T-helper 1 cell treated with Interleukin-12 subunit alpha and Interleukin-12 subunit beta and Interleukin-4 antibody, amounts not matched to agents 30 ng/mL and 1 ng/mL, for 36 hours (primary cell): ENCODE measurements around the gene PTPRN2. TPM values are rescaled to one million over a fixed set of nuclear protein-coding genes. Genes with fewer than 3 reads are reported as not detected.
"Not testable (repeated sequence)": the region's sequence is repeated elsewhere in the genome, so short reads cannot be mapped to it uniquely, and the experiment has no call there.

Source experiments
- intact Hi-C: fragments of 100-400 bp; cut with micrococcal nuclease; formaldehyde crosslinking; loops from one replicate; pipeline ENCODE4 v1.15.1; 2024
- total RNA-seq: library from RNA; stranded (reverse); gene quantifications from 2 replicates; pipeline ENCODE4 v1.2.3, GENCODE V29; 2022

PTPRN2 gene
- total RNA-seq, 1 donor from 2014 or later, result 2.9 TPM

DNA sequence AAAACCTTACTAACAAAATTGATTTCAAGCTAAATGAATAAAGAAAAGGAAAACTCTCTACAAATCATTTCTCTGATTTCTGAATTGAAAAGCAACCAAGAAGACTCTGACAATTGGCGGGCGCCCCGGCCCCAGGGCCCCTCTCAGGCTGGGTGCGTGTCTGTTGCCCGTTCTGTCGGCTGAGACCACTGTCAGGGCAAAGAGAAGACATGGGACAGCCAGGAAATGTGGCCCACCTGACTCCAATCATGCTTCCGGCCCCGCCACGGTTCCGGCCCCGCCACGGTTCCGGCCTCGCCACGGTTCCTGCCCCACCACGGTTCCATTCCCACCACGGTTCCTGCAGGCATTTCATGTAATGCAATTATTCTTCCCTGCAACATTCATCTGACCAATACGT, 115.9 kb downstream of the PTPRN2 start:
- intact Hi-C loops, result no loop called here

DNA sequence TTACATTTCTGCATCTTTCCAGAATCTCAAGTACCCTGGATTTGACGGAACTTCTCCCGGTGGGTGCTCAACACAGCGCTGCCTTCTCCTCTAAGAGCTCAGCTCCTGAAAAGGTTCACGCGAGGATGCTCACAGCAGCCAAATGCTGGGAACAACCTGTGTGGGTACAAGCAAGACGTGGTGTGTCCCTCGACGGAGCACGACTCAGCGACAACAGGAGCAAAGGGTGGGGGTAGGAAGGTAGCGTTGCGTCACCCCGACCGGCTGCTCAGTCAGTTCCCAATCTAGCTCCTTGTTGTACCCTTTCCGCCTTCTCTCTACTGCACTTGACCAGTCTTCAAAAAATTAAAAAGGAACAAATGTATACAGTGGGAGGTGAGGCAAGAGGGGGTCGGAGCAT, 117.3 kb downstream of the PTPRN2 start:
- intact Hi-C loops, result no loop called here

DNA sequence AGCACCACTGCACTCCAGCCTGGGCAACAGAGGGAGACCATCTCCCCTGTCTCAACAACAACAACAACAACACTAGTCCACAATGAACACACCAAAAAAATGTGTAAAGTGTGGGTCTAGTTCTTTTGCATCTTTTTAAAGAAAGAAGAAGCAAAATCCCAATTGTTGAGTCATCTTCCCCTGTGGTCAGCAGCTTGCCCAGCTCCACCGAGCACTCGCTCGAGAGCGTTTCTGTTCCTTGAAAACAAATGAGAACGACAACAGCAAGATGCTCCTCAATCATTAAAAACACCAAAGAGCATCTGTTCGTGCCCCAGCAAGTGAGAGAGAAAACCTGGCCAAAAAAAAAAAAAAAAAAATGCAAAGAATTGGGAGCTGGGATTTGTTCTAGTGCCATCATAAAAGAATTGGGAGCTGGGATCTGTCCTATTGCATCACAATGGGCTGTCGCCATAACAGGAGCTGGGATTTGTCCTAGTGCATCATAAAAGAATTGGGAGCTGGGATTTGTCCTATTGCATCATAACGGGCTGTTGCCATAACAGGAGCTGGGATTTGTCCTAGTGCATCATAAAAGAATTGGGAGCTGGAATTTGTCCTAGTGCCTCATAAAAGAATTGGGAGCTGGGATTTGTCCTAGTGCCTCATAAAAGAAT, 118.1 kb downstream of the PTPRN2 start:
- intact Hi-C loops, result no loop called here

DNA sequence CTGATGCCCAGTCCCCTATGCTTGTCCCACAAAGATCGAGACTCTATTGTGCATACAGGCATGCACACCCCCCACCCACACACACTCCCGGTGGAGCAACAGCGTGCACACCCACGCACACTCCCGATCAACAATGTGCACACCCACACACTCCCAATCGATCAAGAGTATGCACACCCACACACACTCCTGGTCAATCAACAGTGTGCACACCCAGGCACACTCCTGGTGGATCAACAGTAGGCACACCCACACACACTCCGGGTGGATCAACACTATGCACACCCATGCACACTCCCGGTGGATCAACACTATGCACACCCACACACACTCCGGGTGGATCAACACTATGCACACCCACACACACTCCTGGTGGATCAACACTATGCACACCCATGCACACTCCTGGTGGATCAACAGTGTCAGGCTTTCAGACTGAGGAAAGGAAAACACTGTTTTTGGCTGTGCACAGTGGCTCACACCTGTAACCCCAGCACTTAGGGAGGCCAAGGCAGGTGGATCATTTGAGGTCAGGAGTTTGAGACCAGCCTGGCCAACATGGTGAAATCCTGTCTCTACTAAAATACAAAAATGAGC, 118.8 kb downstream of the PTPRN2 start:
- intact Hi-C loops, result no loop called here

DNA sequence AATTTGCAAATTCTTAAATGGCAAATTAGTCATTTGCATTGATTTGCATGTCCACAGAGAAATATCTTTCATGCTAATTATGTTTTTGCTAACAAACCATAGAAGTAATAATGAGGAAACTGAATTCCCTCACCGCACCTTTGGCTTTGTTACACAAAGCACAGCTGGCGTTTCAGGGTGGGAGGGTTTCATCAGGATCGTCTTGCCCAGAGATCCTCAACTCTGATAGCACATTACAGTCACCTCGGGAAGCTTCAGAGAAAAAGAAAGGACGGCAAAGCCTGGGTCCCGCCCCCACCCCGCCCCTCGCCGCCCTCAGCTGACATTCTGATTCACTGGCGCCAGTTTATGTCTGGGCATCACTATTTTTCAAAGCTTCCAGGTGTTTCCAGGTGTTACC, 119.4 kb downstream of the PTPRN2 start:
- intact Hi-C loops, result no loop called here

DNA sequence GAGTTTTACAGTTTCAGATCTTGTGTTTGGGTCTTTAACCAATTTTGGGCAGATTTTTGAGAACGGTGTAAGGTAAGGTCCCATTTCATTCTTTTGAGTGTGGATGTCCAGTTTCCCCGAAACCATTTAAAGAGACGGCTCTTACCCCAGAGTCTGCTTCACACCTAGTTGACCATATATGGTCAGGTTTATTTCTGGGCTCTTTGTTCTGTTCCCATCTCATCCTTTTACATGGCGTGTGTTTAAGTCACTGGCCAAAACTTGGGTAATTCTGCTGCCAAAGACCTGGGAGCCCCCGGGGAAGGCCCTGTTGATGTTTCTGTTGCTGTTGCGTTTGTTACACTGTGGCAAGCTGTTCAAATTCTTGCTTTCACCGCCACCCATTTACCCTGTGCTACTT, 120.1 kb downstream of the PTPRN2 start:
- intact Hi-C loops, result no loop called here

DNA sequence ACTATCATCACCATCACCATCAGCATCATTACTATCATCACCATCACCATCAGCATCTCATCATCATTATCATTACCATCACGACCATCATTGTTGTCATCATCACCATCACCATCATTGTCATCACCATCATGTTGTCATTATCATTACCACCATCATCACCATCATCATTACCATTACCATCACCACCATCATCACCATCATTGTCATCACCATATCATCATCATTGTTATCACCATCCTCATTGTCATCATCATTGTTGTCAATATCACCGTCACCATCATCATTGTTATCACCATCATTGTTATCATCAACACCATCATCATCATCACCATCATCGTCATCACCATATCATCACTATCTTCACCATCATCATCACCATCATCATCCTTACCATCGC, 124.3 kb downstream of the PTPRN2 start:
- intact Hi-C loops, result no loop called here

DNA sequence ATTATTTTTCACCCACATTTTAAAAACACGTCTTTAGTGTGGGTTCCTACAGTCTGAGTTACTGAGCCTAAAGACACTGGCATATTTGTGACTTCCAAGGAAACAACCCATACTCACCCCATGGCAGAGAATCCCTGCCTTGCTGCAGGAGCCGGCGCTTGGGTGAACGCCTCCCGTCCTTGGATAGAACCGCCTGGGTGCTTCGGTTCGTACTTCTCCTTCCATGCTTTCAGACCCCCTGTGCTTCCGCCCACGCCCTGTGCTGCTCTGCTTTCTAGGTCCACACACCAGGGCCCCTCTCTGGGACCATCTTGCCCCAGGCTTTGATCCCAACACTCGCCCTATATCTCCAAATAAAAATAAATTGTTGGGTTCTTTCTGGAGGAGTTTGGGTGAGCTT, 125.8 kb downstream of the PTPRN2 start:
- intact Hi-C loops, result no loop called here

DNA sequence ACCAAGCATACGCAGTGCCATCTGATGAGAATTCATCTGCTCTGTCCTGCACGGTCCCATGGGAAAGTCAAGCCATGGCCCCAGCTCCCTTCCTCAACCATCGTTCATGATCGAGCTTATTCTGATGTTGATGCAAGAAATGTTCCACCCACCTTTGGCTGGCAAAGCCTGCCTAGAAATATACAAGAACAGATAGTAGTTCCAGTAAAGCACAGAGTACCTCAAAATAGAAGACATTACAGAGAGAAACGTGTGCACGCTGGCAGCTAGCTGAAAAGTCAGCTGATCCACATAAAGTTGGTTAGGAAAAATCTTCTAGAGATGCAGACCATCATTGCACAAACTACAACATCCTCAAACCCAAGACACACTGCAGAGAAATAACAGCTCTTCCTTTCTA, 127.0 kb downstream of the PTPRN2 start:
- intact Hi-C loops, result no loop called here

DNA sequence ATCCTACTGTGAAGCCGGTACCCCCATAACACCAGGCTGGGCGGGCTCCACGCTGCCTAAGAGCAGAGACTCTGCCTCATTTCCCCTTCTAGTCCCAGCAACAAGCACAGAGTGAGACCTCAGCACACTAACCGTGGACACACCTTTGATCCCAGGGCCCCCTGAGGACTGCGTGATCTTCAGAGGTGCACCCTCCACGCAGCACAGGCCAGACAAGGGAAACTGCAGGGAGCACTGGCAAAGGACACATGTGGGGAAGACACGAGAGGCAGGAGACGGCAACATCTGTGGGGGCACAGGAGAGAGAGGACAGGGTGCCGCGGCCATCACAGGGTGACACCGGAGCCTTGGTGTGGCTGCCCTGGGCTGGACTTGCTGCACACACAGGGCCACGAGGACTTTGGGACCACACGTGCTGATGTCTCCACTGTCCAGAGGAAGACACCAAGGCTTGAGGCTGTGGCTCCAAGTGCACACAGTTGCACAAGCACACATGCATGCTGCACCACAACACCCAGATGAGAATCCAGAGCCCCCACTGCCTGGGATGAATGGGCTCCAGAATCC, 128.8 kb downstream of the PTPRN2 start:
- intact Hi-C loops, result no loop called here

DNA sequence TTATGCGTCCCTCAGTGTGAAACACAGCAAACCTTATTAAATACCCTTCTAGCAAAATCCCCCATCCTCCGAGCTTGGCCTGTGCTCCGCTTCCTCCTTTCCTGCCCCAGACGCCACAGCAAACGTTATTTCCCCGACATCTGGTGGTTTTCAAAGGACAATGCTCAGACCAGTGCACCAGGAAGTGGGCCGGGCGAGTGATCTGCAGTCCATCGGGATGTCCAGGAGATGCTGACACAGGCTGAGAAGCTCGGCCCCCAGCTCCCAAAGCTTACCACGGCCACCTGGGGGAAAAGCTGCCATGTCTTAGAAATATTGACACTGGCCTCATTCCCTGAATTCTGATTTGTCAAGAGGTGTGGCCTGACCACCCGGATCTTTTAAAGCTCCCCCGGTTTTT, 129.5 kb downstream of the PTPRN2 start:
- intact Hi-C loops, result no loop called here

DNA sequence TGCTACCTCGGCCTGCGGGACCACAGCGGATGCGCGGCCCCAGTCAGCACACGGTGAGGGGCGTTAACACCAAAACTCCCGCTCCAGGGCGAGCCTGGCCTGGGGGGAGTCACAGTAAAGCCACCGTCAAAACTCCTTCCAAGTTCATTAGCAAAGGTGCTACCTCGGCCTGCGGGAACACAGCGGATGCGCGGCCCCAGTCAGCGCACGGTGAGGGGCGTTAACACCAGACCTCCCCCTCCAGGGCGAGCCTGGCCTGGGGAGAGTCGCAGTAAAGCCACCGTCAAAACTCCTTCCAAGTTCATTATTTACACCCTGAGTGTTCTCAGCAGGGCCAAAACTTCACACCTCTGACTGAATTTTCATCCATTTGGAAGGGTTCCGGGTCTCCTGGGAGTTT, 130.0 kb downstream of the PTPRN2 start:
- intact Hi-C loops, result not testable (repeated sequence)

DNA sequence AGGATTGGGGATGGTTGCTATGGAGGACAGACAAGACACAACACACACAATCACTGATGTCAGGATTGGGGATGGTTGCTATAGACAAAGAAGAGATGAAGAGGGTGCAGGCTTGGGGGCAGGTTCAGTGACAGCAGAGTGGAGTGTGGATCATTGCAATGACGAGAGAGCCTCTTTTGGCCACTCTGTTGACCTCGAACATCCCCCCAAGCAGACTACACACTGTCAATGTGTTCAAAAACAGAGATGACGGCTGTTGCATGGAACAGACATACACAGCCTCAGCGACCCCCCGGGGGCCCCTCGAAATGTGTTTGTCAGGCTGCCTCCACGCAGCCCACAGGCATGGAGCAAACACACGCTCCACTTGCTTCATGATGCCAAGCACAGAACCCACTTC, 133.0 kb downstream of the PTPRN2 start:
- intact Hi-C loops, result no loop called here

DNA sequence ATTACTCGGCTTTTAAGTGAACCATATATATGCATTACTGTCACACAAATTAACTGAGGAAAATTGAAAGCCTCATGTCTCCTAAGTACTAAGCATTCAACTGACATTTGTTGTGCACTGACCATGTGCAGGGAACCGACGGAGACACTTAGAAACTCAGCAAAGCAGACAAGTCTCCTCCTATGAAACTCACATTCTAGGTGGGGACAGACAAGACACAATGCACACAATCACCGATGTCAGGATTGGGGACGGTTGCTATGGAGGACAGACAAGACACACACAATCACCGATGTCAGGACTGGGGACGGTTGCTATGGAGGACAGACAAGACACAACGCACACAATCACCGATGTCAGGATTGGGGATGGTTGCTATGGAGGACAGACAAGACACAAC, 134.0 kb downstream of the PTPRN2 start:
- intact Hi-C loops, result no loop called here

DNA sequence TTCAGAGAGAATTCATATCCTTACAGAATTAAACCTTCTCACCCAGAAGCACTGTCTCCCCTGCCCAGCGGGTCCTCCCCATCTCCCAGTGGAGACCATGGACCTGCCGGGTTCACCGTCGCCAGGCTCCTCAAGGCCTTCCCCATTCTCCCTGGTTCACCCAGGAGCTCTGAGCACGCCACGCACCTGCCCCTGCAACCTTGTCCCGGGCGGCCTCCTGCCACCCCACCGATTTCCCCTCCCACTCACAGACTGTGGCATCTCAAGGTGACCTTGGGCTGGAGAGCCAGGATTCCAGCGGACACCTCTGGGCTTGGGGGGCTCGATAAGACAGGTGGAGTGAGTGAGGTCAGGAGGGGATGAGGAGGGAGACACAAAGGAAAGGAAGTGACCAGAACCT, 135.3 kb downstream of the PTPRN2 start:
- intact Hi-C loops, result no loop called here

DNA sequence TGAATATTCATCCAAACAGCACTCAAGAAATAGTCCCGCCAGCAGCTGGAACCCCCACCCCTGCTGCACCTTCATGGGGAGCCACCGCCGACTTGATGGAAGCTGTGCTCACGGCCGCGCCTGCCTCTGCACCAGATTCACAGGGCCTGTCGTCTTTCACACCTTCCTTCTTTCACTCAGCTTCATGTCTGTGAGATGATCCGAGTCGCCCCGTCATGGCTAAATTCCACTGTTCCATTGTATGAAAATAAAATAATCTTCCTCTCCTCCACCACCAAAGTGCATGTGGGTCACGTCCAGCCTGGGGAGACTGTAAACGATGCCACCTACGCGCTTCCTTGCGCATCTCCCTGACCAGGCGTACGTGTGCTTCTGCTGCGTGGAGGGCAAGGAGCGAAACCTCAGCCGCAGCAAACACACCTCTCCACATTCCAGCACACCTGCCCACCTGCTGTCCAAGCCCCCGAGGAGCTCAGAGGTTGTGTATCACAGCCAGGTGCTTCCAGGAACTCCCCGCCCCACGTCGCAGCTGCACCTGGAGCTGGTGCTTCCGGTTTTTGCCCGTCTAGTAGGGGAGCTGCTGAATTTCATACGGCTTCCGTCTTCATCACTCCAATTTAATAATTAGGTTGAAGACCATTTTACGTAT, 137.0 kb downstream of the PTPRN2 start:
- intact Hi-C loops, result no loop called here

DNA sequence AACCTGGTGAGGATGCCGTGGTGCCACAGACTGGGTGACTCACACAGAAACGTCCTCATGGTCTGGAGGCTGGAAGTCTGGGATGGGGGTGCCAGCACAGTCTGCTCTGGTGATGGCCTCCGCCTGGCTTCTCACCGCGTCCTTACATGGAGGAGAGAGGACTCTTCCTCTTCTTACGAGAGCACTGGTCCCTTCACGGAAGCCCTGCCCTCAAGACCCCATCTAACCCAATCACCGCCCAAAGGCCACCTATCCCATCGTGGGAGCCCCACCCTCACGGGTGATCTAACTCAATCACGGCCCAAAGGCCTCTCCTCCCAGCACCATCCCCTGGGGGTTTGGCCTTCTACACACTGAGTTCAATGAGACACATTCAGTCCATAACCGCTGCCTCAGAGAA, 137.7 kb downstream of the PTPRN2 start:
- intact Hi-C loops, result no loop called here

DNA sequence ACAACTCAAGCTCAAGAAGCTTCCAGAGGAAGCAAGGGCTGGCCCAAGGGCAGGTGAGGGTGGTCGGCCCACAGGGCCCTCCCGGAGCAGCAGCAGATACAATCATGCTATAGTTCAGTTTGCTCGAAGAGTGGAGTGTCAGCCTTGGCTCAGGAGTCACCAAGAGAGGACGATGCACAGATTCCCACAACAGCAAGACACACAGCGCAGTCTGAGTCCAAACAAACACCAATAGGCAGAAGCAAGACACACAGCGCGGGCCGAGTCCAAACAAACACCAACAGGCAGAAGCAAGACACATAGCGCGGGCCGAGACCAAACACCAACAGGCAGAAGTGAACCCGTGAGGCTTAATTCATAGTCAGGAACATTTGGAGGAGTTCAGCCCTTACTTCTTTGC, 138.4 kb downstream of the PTPRN2 start:
- intact Hi-C loops, result no loop called here

DNA sequence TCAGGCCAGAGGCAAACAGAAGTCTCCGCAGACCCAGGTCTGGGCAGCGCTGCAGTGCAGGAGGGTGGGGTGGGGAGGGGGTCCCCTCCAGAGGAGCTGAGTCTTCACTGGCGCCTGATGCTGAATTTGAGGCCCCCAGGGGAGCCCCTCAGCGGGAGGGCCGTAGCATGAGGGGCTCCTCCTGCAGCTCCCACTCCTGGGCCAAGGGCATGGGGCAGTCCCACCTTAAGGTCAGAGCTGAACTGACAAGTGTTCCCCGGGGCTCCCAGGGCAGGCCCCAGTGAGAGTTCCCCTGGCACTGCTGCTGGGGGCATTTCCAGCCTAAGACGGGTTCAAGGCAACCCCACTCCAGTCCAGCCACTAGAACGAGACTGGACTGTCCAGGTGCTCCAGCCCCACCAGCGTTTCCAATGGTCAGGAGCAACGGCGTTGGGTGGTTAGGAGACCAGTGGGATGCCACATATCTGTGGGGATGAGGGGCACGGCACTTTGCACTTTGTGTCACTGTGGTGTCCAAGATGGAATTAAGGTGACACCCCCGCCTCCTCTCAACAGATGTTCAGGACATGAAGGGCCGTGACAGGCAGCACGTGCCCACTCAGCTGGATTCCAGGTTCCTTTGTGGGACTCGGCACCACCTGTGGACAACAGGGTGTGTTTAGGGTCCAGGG, 139.1 kb downstream of the PTPRN2 start:
- intact Hi-C loops, result no loop called here

DNA sequence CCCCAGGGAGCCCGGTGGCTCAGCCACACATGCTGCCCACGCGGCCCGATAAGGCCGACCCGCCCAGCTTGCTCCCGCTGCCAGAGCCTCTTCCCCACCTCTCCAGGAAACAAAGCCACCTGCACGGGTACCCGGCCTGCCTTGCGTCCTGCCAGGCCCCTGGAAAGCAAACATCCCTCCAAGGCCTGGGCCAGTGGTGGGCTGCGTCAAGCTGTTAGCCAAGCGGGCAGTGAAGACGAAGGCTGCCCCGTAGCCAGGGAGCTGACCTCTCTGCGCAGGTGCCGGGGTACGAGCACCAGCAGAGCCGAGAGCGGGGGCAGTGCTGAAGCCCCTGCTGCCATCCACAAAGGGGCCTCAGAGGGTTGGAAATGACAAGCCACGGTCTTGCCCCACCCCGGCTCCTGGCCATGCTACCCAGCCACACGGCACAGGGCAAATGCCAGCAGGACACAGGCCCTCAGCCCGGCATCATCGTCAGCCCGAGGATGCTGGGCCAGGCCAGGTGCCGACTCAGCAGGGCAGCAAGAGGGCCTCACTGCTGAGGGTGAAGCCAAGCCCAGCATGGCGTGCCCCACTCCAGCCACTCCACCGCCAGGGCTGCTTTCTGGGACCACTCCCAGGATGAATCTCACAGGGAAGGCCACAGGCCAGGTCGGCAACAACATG, 140.0 kb downstream of the PTPRN2 start:
- intact Hi-C loops, result no loop called here

DNA sequence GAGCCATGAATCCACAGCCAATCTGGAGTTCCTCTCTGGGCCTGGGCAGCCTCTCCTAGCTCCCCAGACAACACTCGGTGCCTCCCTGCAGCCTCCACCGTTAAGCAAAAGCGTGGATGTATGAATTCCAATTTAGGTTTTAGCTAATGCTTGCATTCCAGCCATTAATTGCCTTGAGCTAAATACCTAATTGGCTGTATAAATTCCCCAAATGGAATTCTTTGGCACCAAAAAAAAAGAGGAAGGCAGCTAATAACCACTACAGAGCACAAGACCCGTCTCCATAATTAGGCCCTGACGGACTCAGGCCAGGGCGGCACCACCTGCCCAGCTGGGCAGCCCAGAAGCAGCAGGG, 140.5 kb downstream of the PTPRN2 start:
- intact Hi-C loops, result no loop called here

DNA sequence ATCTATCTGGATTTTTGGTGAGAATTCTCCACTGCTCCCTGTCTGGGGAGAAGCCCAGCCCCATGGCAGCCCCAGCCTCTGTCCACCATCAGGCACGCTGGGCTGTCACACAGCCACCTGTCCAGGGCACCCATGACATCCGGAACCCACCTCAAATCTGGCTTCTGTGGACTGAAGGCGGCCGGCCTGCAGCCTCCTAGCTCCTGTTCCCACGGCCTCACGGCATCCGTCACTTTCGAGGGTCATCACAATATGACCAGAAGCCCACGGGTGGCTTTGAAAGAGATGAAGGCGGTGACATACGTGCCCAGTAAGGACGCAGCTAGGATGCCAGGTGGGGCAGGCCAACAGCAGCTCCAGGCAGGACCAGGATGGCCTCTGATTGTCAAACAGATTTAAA, 140.9 kb downstream of the PTPRN2 start:
- intact Hi-C loops, result no loop called here
